ENCODE data around the gene SAC3D1. TPM values are rescaled to one million over a fixed set of nuclear protein-coding genes. Genes with fewer than 3 reads are reported as not detected.
A peak's percentile ranks its signal among the peaks of the same experiment; 100 is the strongest.

SAC3D1 gene
- polyA plus RNA-seq, 3 donors: 4.4 to 14.1 (median 6.7) TPM

- Histone ChIP-seq H3K27ac (ENCODE audit: low read depth in 1 of 2, low read length in 2 of 2) (peak overlapping the region; percentile 94 to 97), H4K20me1 (ENCODE audit: insufficient read depth, low read length) (peaks cover 10% of the 10 kb centered on the region), H3K36me3 (replicated peaks in 1 of 2; ENCODE audit: control insufficient read depth in 1 of 2, insufficient read depth in 2 of 2, low read length in 2 of 2) (peaks cover 2 to 8% of the 10 kb centered on the region in 2 donors), H3K27me3 (ENCODE audit: control insufficient read depth in 2 of 2, insufficient read depth in 2 of 2, low read length in 2 of 2) (no peaks in the 10 kb centered on the region), H3K4me1 (ENCODE audit: control insufficient read depth in 1 of 2, insufficient read depth in 2 of 2, low read length in 2 of 2) (peaks cover 22 to 32% of the 10 kb centered on the region in 2 donors), H3K9me3 (replicated peaks in 1 of 2; ENCODE audit: control insufficient read depth in 1 of 2, insufficient read depth in 1 of 2, low read length in 2 of 2) (no peaks in the 10 kb centered on the region), H3K4me2 (replicated peaks; ENCODE audit: extremely low read depth, low read length, poor library complexity, severe bottlenecking) (peak overlapping the region; percentile 96), H2AFZ (ENCODE audit: insufficient read depth, low read depth, low read length, poor library complexity, severe bottlenecking) (peak overlapping the region; percentile 96), H3K79me2 (ENCODE audit: insufficient read depth, low read length) (peaks cover 37% of the 10 kb centered on the region), H3K9ac (ENCODE audit: insufficient read depth, low read length, poor library complexity, severe bottlenecking) (peak overlapping the region; percentile 93), H3K4me3 (replicated peaks in 1 of 3; ENCODE audit: low read depth in 2 of 3, low read length in 3 of 3) (peak overlapping the region; percentile 52 to 96 (median 70))
- Mint-ChIP-seq H3K27me3 (ENCODE audit: low read depth in 3 of 3) (no peaks in the 10 kb centered on the region), H3K4me1 (peaks cover 35% of the 10 kb centered on the region), H3K36me3 (peaks cover 16 to 17% of the 10 kb centered on the region in 2 donors), H3K9me3 (peaks cover 0 to 8% (median 0%) of the 10 kb centered on the region in 7 donors), H3K4me3 (peak overlapping the region; percentile 90 to 95), H3K27ac (peak overlapping the region; percentile 94 to 98 (median 97))
- DNase-seq: peak; percentile 86 to 91 (median 90)
- WGBS (ENCODE audit: insufficient coverage): 14% methylated on average over 21 of the region's 22 CpGs
- TF ChIP-seq CTCF (IDR thresholded peaks at IDR 0.05): peak; percentile 87
- intact Hi-C loops (cut with micrococcal nuclease): loop anchor here in 1 of 2 donors (1.0 to 10.0 kb wide), 4 partner anchors 69 to 169 kb away; partner anchors contain the start of genes CDC42BPG, CDCA5, PPP2R5B and TM7SF2
These were observed 27.7 kb upstream of the SAC3D1 start for GRCh38 chr11:65013130-65013887.

- WGBS (ENCODE audit: insufficient coverage): under 1% methylated on average over 95 of the region's 96 CpGs
- H3K4me1 ChIP-seq (ENCODE audit: control insufficient read depth in 1 of 2, insufficient read depth in 2 of 2, low read length in 2 of 2): peaks cover 22 to 32% of the 10 kb centered on the region in 2 donors
- peaks cover 18 to 25% of the 10 kb centered on the region in 2 donors for H3K36me3 Mint-ChIP-seq
- peak within 1 kb of the TSS; percentile 94 to 98 (median 97) for H3K27ac Mint-ChIP-seq
- intact Hi-C loops (cut with micrococcal nuclease): loop anchor here in 1 of 2 donors (1.0 to 10.0 kb wide), 4 partner anchors 68 to 169 kb away; partner anchors contain the start of genes CDC42BPG, CDCA5, PPP2R5B and TM7SF2
- H3K4me3 ChIP-seq (replicated peaks in 1 of 3; ENCODE audit: low read depth in 2 of 3, low read length in 3 of 3): peak within 1 kb of the TSS; percentile 52 to 96 (median 70)
- H3K4me1 Mint-ChIP-seq: peaks cover 35% of the 10 kb centered on the region
- H3K9ac ChIP-seq (ENCODE audit: insufficient read depth, low read length, poor library complexity, severe bottlenecking): peak within 1 kb of the TSS; percentile 93
- H3K4me2 ChIP-seq (replicated peaks; ENCODE audit: extremely low read depth, low read length, poor library complexity, severe bottlenecking): peak within 1 kb of the TSS; percentile 96
- H3K9me3 Mint-ChIP-seq: peaks cover 0 to 8% (median 0%) of the 10 kb centered on the region in 7 donors
- H3K27ac ChIP-seq (ENCODE audit: low read depth in 1 of 2, low read length in 2 of 2): peak within 1 kb of the TSS; percentile 94 to 97
- peaks cover 9 to 15% of the 10 kb centered on the region in 2 donors for H3K36me3 ChIP-seq (replicated peaks in 1 of 2; ENCODE audit: control insufficient read depth in 1 of 2, insufficient read depth in 2 of 2, low read length in 2 of 2)
- H2AFZ ChIP-seq (ENCODE audit: insufficient read depth, low read depth, low read length, poor library complexity, severe bottlenecking): peak within 1 kb of the TSS; percentile 96
- no peaks in the 10 kb centered on the region for H3K9me3 ChIP-seq (replicated peaks in 1 of 2; ENCODE audit: control insufficient read depth in 1 of 2, insufficient read depth in 1 of 2, low read length in 2 of 2)
- DNase-seq: peak; percentile 81 to 82 (median 82)
- H3K4me3 Mint-ChIP-seq: peak within 1 kb of the TSS; percentile 90 to 95
- H4K20me1 ChIP-seq (ENCODE audit: insufficient read depth, low read length): peaks cover 10% of the 10 kb centered on the region
- H3K79me2 ChIP-seq (ENCODE audit: insufficient read depth, low read length): peaks cover 37% of the 10 kb centered on the region
- H3K27me3 Mint-ChIP-seq (ENCODE audit: low read depth in 3 of 3): no peaks in the 10 kb centered on the region
- H3K27me3 ChIP-seq (ENCODE audit: control insufficient read depth in 2 of 2, insufficient read depth in 2 of 2, low read length in 2 of 2): no peaks in the 10 kb centered on the region
- peak; percentile 94 for TF ChIP-seq CTCF (IDR thresholded peaks at IDR 0.05)
These were observed 26.9 kb upstream of the SAC3D1 start, which contains the start of gene ARL2 for GRCh38 chr11:65013888-65014725. Gene ARL2, plus strand, starts transcription at chr11:65014160. Its CDS starts 48 bp downstream, at chr11:65014208.
